Panc1 (cell line): ENCODE results near the gene PROKR1.

Source experiments
- TF ChIP-seq, protein P1 (sequence below): fragments of 450-650 bp; IDR thresholded peaks from 2 replicates; pipeline ENCODE4 v1.5.1; 2017; ENCODE audit warnings: mild to moderate bottlenecking
- TF ChIP-seq, protein P2 (sequence below), 2 experiments: IDR thresholded peaks; 2 replicates each; pipeline ENCODE4 v1.6.1; 2011 to 2012; ENCODE audit warnings: low read depth in 2 of 2, control low read depth in 1 of 2, low read length in 1 of 2, mild to moderate bottlenecking in 1 of 2, moderate library complexity in 1 of 2; ENCODE audit not compliant: insufficient read depth in 1 of 2

DNA sequence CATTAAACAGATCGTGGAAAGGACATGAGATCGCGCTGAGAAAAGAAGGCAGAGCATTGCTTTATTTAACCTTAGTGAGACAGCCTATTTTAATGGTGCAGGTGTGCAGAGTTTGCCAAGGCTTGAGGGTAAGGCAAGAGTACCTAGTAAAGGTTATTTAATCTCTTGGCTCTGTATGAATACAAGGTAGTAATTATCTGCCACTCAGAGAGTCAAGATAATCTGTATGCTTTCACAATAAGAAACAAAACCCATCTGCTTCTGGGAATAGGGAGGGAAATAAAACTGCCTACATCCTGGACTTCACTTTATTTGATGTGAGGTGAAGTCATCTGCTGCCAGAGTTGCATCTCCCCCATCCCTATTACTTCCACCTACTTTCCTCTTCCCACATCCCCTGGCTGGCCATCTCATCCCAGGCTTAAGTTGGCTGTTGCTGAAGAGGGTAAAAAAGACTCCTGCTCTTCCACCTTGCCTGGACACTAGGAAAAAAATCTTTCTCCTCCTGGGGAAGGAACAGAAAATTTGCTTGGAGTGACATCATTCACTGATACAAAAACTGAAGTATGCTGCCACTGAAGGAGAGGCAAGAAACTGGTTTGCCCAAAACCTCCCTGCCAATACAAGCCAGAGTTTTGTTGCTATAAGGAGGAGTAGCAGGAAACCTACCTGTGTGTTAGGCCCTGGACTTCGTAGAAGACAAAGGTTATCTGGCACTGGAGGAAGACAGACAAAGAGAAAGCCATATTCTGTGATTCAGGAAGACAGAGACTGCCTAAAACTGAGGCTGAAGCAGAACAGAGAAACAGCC is 55.4 kb downstream of the PROKR1 start:
- TF ChIP-seq, protein P1, sequence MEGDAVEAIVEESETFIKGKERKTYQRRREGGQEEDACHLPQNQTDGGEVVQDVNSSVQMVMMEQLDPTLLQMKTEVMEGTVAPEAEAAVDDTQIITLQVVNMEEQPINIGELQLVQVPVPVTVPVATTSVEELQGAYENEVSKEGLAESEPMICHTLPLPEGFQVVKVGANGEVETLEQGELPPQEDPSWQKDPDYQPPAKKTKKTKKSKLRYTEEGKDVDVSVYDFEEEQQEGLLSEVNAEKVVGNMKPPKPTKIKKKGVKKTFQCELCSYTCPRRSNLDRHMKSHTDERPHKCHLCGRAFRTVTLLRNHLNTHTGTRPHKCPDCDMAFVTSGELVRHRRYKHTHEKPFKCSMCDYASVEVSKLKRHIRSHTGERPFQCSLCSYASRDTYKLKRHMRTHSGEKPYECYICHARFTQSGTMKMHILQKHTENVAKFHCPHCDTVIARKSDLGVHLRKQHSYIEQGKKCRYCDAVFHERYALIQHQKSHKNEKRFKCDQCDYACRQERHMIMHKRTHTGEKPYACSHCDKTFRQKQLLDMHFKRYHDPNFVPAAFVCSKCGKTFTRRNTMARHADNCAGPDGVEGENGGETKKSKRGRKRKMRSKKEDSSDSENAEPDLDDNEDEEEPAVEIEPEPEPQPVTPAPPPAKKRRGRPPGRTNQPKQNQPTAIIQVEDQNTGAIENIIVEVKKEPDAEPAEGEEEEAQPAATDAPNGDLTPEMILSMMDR = no peak
- TF ChIP-seq, protein P2, sequence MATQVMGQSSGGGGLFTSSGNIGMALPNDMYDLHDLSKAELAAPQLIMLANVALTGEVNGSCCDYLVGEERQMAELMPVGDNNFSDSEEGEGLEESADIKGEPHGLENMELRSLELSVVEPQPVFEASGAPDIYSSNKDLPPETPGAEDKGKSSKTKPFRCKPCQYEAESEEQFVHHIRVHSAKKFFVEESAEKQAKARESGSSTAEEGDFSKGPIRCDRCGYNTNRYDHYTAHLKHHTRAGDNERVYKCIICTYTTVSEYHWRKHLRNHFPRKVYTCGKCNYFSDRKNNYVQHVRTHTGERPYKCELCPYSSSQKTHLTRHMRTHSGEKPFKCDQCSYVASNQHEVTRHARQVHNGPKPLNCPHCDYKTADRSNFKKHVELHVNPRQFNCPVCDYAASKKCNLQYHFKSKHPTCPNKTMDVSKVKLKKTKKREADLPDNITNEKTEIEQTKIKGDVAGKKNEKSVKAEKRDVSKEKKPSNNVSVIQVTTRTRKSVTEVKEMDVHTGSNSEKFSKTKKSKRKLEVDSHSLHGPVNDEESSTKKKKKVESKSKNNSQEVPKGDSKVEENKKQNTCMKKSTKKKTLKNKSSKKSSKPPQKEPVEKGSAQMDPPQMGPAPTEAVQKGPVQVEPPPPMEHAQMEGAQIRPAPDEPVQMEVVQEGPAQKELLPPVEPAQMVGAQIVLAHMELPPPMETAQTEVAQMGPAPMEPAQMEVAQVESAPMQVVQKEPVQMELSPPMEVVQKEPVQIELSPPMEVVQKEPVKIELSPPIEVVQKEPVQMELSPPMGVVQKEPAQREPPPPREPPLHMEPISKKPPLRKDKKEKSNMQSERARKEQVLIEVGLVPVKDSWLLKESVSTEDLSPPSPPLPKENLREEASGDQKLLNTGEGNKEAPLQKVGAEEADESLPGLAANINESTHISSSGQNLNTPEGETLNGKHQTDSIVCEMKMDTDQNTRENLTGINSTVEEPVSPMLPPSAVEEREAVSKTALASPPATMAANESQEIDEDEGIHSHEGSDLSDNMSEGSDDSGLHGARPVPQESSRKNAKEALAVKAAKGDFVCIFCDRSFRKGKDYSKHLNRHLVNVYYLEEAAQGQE (IDR thresholded peaks at IDR 0.05; ENCODE audit: insufficient read depth in 1 of 2, low read depth in 2 of 2, low read length in 1 of 2) = no peak
